ENCODE measurements around the gene BCDIN3D. TPM values are rescaled to one million over a fixed set of nuclear protein-coding genes. Genes with fewer than 3 reads are reported as not detected.
"Not testable (repeated sequence)": the region's sequence is repeated elsewhere in the genome, so short reads cannot be mapped to it uniquely, and the experiment has no call there.

Gene BCDIN3D
- total RNA-seq, 1 donor from 2014 or later = 3.9 TPM

GRCh38 chr12:49855890-49856289 lies 13.0 kb upstream of the BCDIN3D start:
- not testable (repeated sequence) for ATAC-seq

GRCh38 chr12:49854976-49855375 lies 12.1 kb upstream of the BCDIN3D start:
- ATAC-seq = no peak

- no peak for ATAC-seq
Observed at GRCh38 chr12:49853671-49854070, 10.8 kb upstream of the BCDIN3D start.

- no peak for ATAC-seq
Observed at GRCh38 chr12:49847161-49847560, 4.3 kb upstream of the BCDIN3D start.

- ATAC-seq = no peak
Observed at GRCh38 chr12:49846032-49846431, 3.1 kb upstream of the BCDIN3D start.

GRCh38 chr12:49843876-49844437 lies 1.1 kb upstream of the BCDIN3D start:
- ATAC-seq = no peak

GRCh38 chr12:49843411-49843810 lies 505 bp upstream of the BCDIN3D start:
- ATAC-seq = no peak

- ATAC-seq = no peak
Observed at GRCh38 chr12:49838973-49839633, 3.8 kb downstream of the BCDIN3D start.

- ATAC-seq = no peak
Observed at GRCh38 chr12:49832836-49833421, 10.0 kb downstream of the BCDIN3D start.

- ATAC-seq = no peak
Observed at GRCh38 chr12:49831717-49832116, 11.2 kb downstream of the BCDIN3D start.

GRCh38 chr12:49828133-49829091 lies 14.5 kb downstream of the BCDIN3D start, which contains the start of gene NCKAP5L:
NCKAP5L (minus strand) TSS chr12:49828413; CDS start chr12:49804044, 24,369 bp downstream.
- peak; percentile 96 for ATAC-seq

GRCh38 chr12:49827401-49828099 lies 15.4 kb downstream of the BCDIN3D start:
- peak; percentile 9 for ATAC-seq

- ATAC-seq = no peak
Observed at GRCh38 chr12:49827051-49827400, 15.9 kb downstream of the BCDIN3D start.

GRCh38 chr12:49825971-49826421 lies 16.9 kb downstream of the BCDIN3D start:
- no peak for ATAC-seq

- no peak for ATAC-seq
Observed at GRCh38 chr12:49825360-49825970, 17.4 kb downstream of the BCDIN3D start.

GRCh38 chr12:49824895-49825294 lies 18.0 kb downstream of the BCDIN3D start:
- no peak for ATAC-seq

GRCh38 chr12:49824416-49824815 lies 18.5 kb downstream of the BCDIN3D start:
- no peak for ATAC-seq

- no peak for ATAC-seq
Observed at GRCh38 chr12:49823951-49824350, 19.0 kb downstream of the BCDIN3D start.

- no peak for ATAC-seq
Observed at GRCh38 chr12:49823350-49823749, 19.6 kb downstream of the BCDIN3D start.

- no peak for ATAC-seq
Observed at GRCh38 chr12:49821373-49822287, 21.3 kb downstream of the BCDIN3D start.

GRCh38 chr12:49819786-49820185 lies 23.1 kb downstream of the BCDIN3D start:
- no peak for ATAC-seq

Measured in esophagus mucosa (tissue), 1 donor.